C1 segment of cervical spinal cord (tissue), 14 donors: ENCODE data around the gene ANXA9.

Experiments used
- DNase-seq, 14 donors: peaks; one replicate each; lab custom pipeline; 2025; lab: John Stamatoyannopoulos, UW

Gene ANXA9

GRCh38 chr1:150981805-150982712, at the start of gene ANXA9:
Gene ANXA9 (plus strand): TSS chr1:150982292. CDS start chr1:150983106, 814 bp downstream.
- DNase-seq = no peak

GRCh38 chr1:150944856-150945255, 37.2 kb upstream of the ANXA9 start:
- DNase-seq = no peak

- DNase-seq = no peak
Observed at GRCh38 chr1:150954708-150955107, 27.4 kb upstream of the ANXA9 start.

- no peak for DNase-seq
Observed at GRCh38 chr1:150955280-150955679, 26.8 kb upstream of the ANXA9 start.

- DNase-seq = no peak
Observed at GRCh38 chr1:150957666-150958065, 24.4 kb upstream of the ANXA9 start.

GRCh38 chr1:150960646-150961045, 21.4 kb upstream of the ANXA9 start:
- DNase-seq = no peak

- no peak for DNase-seq
Observed at GRCh38 chr1:150961756-150962155, 20.3 kb upstream of the ANXA9 start.

GRCh38 chr1:150963321-150964163, 18.6 kb upstream of the ANXA9 start:
- DNase-seq = no peak

GRCh38 chr1:150964164-150964489, 18.0 kb upstream of the ANXA9 start:
- no peak for DNase-seq

GRCh38 chr1:150965605-150966004, 16.5 kb upstream of the ANXA9 start:
- DNase-seq = no peak

GRCh38 chr1:150966011-150966410, 16.1 kb upstream of the ANXA9 start:
- DNase-seq = peak in 4 of 14 donors; percentile 6 to 43 (median 15)

- DNase-seq = no peak
Observed at GRCh38 chr1:150967936-150968335, 14.2 kb upstream of the ANXA9 start.

- peak in 10 of 14 donors; percentile 5 to 73 (median 48) for DNase-seq
Observed at GRCh38 chr1:150968491-150968890, 13.6 kb upstream of the ANXA9 start.

- DNase-seq = no peak
Observed at GRCh38 chr1:150969626-150970025, 12.5 kb upstream of the ANXA9 start.

- peak in 10 of 14 donors; percentile 9 to 75 (median 25) for DNase-seq
Observed at GRCh38 chr1:150970808-150971582, 11.1 kb upstream of the ANXA9 start.

- peak in 5 of 14 donors; percentile 7 to 48 (median 40) for DNase-seq
Observed at GRCh38 chr1:150971583-150972416, 10.3 kb upstream of the ANXA9 start.

- peak in 1 of 14 donors; percentile 7 for DNase-seq
Observed at GRCh38 chr1:150972417-150972940, 9.6 kb upstream of the ANXA9 start.

GRCh38 chr1:150973258-150973835, 8.7 kb upstream of the ANXA9 start:
- peak in 5 of 14 donors; percentile 43 to 70 (median 62) for DNase-seq

GRCh38 chr1:150973836-150974579, 8.1 kb upstream of the ANXA9 start:
- peak in 12 of 14 donors; percentile 25 to 83 (median 58) for DNase-seq
